Frontal cortex (tissue), 4 donors: Measurements from ENCODE around the gene EXOG. TPM values are rescaled to one million over a fixed set of nuclear protein-coding genes. Genes with fewer than 3 reads are reported as not detected.

ENCODE experiments used
- DNase-seq, 2 donors: peaks; one replicate each; pipeline ENCODE4 v3.0.0; 2012; ENCODE audit warnings: low spot score in 2 of 2
- FAIRE-seq: peaks from 2 replicates; lab custom pipeline; 2012; peaks lifted over from hg19 to GRCh38; lab: Jason Lieb, UNC
- total RNA-seq: library from RNA; depleted of rRNA; stranded (reverse); fragments of >200 nt; gene quantifications from one replicate; pipeline ENCODE4 v1.2.3, GENCODE V29; 2014
- donor health status: control.
- donor health status: control.
- donor health status: control.

Gene EXOG
- total RNA-seq, 1 donor from 2014 or later = 13.5 TPM

DNA sequence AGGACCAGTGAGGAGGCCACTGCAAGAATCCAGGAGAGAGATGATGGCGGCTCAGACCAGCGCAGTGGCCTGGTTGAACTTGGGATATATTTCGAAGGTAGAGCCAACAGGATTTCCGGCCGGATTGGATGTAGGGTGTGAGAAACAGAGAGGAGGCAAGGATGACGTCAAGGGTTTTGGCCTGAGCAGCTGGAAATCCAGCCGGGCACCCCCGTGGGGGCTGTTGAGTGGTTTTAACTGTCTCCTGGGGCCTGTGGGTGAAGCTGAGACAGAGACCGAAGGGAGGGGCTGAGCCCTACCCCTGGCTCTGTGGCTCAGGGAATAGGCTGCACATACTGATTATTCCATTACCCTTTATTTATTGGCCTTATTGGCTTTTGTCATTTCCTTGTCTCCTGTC, 45.7 kb downstream of the EXOG start:
- DNase-seq (no peak), FAIRE-seq (no peak)

DNA sequence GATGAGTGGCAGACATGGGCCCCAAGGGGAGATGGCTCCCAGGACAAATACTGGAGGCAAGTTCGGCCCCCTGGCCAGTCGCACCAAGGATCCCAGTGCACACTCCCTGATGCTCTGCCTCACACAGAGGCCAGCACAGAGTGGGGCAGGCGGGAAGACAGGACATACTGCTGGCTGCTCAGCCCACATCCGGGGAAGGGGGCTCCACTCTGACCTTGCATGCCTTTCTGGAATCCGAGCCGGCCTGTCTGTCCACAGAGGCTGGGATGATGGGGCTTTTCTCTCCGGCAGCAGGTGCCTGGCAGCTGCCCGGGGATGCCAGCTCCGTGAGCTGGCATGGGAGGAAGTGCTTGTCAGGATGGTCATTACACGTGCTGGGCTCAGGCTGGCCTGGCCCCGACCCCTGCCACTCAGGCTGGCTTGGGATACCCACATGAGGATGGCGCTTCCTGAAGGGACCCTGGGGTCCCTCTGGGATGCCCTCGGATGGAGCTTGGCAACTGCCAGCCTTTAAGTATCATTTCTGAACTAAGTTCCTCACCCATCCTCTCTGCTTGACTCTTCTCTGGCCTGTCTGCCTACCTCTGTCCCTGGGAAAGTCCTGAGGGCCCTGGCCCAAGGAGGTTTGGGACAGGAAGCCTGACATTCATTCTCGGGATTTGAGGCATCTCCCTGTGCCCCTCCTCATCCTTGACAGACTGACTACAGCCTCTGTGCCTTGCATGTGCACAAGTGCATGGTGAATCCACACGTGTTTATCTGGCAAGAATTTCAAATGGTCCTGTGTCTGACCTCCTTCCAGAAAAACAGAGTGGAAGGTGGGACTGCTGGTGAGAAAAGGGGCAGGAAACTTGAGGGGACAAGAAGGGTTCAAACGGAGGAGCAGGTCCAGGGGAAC, 46.5 kb downstream of the EXOG start:
- no peak for DNase-seq
- FAIRE-seq = no peak

DNA sequence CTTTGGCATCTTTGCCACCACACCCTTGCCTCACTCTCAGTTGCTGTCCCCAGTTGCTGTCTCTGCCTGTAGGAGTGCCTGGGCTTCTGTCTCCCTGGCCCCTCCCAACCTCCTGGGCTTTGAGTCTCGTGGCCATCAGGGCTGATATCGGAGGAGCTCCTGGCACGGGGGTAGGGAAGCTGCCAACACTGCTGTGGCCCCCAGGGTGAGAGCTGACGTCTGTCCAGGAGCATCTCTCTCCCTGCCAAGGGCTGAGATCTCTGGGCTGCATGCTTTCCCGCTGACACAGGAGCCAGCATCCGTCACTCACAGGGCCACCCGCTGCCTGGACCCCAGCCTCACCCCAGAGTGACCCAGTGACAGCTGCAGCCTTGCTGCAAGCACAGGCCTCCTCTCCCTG, 47.4 kb downstream of the EXOG start:
- DNase-seq (no peak), FAIRE-seq (no peak)

DNA sequence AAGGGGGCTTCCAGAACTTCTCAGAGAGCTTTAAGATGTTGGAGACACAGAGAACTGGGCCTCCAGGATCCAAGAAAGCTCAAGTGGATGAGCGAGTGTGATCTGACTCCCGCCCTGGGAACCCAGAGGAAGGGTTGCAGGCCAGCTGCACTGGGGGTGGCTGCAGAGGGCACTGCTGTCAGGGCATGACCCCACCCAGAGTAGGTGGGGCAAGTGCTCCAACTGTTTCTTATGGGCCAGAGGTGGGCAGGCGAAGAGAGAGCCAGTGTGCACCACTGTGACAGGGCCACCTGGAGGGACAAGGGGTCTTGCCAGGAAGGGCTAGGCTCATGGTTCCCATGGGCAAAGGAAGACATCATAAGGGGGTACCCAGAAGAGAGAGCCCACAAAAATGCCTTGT, 48.8 kb downstream of the EXOG start:
- DNase-seq = no peak
- FAIRE-seq = no peak

DNA sequence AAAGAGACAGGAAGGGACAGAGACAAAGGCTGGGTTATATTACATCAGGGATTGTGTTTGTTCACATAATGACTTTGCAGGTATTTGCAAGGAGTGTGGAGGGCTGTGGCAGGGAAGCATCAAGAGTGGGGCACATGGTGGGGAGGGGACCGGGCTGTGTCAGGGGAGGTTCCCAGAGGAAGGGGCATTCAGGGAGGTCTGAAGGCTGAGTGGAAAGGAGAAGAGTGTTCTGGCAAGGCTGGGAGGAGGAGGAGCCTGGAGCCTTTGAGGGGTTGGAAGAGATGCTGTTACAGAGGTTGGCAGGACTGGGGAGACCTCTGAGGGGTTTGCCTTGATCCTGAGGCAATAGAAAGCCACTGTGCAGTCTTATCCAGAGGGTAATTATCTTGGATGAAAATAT, 49.4 kb downstream of the EXOG start:
- DNase-seq = no peak

DNA sequence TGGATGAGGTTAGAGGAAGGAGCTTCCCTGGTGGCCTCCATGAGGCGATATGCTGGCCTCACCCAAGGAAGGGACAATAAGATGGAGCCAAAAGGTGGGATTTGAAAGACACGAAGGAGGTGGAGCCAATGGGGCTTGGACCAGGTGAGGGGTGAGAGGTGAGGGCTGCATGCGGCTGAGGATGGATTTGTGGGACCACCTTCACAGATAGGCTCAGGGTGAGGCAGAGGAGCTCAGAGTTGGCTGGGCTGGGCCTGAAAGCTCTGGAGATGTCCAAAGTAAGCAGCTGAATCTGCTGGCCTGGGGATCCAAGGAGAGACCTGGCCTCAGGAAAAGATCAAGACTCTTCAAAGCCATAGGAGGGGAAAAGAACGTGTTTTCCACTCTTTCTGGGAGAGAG, 49.8 kb downstream of the EXOG start:
- DNase-seq (no peak), FAIRE-seq (no peak)

More for the DNA sequence above, 49.4 kb downstream of the EXOG start:
- no peak for FAIRE-seq

DNA sequence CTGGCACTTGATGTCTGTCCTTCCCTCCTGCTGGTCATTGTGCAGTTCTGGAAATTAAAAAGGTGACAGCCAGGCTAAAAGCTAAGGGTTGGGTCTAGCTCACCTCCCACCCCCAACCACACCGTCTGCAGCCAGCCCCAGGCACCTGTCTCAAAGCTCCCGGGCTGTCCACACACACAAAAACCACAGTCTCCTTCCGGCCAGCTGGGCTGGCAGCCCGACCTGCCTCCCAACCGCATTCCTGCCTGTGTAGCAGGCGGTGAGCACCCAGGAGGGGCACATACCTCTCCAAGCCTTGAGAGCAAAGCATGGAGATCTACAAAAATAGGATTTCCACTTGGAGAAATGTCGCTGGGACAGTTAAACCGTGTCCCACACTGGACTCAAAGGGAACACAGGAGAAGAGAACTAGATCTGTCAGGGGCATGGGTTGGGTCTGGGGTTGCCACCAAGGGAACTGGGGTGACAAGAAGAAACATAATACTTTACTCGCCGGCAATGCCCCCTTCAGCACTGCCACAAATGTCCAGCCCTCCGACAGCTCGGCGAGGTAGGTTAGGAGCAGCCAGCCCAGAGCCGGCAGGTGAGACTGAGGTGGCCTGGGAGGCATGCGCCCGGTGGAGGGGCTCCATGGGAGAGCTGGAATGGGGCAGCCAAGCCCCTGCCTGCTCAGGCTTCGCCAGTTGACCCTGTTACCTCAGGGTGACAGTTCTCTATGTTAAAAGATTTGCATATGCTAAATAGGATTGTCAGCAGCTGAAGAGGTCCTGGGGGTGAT, 52.2 kb downstream of the EXOG start:
- no peak for FAIRE-seq
- DNase-seq = no peak

DNA sequence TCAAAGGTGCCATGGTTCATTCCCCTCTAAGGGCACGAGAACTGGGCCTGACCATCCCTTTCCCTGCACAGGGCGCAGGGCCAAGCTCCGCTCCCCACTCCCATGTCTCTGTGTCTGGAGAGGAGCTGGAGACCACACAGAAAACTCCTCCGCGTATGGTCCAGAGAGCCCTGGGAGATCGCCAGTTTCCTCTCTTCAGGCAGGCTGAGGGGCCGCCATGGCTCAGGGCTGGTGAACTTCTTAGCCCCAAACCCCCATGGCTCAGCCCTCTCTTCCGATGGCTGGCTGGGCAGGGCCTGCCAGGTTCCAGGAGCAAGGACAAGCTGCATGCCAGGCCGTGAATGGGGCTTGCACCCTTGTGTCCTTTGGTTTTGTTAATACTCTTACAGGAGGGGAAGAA, 52.9 kb downstream of the EXOG start:
- DNase-seq = no peak
- FAIRE-seq = no peak

DNA sequence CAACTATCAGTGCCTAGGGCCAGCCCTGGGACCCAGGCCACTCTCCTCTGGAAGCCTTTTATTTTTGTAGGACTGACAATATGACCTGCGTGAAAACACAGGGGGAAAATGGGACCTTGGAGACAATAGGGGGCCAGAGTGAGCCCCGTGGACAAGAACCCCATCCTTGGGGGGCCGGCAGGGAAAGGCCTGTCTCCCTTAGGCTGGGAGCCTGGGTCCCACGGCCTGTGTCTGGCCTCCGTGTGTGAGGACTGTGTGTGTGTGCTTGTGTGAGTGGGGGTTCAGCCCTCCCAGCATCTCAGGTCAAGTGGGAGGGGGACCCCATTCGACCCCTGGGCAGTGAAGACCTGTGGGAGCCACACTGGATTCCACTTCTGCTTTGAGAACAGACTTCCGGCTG, 53.3 kb downstream of the EXOG start:
- no peak for DNase-seq
- FAIRE-seq = no peak

DNA sequence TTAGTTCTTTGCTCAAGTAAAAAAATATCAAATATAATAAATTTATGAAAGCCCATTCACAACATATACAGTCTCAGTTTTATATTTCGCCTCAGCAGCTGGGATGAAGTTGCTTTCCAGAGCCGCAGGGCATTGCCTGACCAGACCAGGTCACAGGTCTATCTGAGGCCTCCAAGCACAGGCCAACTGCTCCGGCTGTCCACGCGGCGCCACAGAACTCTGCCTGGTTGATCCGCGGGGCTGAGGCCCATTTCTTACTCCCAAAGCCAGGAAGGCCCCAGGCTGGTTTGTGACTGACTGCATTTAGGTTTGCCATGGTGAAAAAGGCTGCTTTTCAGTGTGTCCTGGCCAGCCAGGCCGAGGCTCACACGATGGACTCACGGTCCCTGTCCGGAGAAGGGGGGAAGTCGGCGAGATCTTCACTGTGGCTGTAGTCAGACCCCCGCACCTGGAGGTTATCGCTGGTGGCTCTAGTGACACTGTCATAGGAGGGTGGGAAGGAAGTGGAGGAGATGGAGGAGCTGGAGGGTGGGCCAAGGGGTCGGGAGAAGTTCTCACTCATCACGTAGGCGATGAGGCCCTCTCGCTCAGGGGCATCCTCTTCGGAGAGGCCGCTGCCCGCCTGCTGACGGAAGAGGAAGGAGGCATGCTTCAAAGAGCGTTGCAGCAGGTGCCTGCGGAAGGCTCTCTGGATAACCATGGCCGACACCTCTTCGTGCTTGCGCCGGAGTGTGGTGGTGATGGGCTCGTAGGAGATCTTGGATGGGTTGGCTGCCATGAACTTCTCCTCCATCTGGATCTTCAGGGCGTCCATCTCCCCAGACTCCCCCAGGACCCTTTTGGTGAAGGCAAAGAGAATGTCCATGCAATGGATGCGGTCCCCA, 54.1 kb downstream of the EXOG start:
- DNase-seq (no peak), FAIRE-seq (no peak)

DNA sequence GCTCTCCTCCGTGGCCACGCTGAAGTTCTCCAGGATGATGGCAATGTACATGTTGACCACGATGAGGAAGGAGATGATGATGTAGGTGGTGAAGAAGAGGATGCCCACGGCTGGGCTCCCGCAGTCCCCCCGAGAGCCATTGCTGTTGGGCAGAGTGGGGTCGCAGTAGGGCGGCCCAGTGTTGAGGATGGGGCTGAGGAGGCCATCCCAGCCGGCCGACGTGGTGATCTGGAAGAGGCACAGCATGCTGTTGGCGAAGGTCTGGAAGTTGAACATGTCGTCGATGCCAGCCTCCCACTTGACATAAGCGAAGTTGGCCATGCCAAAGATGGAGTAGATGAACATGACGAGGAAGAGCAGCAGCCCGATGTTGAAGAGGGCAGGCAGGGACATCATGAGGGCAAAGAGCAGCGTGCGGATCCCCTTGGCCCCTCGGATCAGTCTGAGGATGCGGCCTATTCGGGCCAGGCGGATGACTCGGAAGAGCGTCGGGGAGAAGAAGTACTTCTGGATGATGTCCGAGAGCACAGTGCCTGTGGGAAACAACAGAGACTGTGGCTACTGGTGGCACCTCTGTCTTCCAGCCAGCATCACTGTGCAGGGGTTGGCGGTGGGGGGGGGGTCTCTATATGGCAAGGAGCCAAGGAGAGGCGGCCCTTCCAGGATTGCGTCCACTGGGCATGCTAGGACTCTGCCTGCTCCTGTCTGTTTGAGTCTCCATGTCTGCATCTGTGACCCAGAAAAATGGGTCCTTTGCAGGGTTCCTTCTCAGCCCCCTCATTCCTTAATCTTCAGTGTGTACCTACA, 55.1 kb downstream of the EXOG start:
- FAIRE-seq = no peak
- no peak for DNase-seq

DNA sequence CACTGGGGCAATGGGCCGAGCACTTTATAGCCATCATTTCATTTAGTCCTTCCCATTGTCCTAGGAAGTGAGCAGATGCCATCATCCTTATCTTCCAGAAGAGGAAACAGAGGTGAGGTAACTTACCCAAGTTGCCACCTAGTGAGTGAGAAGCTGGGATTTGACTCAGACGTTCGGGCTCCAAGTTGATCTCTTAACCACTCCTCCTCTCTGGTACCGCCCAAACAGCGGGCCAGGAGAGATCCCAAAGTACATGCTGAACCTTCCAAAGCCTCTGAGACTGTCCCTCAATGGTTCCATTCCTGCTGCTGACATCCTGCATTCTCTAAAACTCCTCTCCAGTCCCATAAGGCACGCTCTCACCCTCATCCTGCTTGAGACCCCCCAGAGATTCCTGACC, 56.2 kb downstream of the EXOG start:
- DNase-seq (no peak), FAIRE-seq (no peak)

DNA sequence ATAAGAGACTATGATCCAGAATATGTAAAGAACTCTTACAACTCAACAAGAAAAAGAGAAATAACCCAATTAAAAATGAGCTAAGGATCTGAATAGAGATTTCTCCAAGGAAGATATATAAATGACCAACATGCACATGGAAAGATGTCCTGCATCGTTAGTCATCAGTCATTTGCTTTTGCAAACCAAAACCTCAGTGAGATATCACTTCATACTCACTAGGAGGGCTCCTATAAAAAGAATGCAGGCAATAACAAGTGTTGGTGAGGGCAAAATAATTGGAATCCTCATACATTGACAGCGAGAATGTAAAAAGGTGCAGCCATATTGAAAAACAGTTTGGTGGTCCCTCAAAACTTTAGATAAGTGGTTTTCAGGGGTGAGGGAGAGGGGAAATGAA, 56.9 kb downstream of the EXOG start:
- DNase-seq (no peak), FAIRE-seq (no peak)

DNA sequence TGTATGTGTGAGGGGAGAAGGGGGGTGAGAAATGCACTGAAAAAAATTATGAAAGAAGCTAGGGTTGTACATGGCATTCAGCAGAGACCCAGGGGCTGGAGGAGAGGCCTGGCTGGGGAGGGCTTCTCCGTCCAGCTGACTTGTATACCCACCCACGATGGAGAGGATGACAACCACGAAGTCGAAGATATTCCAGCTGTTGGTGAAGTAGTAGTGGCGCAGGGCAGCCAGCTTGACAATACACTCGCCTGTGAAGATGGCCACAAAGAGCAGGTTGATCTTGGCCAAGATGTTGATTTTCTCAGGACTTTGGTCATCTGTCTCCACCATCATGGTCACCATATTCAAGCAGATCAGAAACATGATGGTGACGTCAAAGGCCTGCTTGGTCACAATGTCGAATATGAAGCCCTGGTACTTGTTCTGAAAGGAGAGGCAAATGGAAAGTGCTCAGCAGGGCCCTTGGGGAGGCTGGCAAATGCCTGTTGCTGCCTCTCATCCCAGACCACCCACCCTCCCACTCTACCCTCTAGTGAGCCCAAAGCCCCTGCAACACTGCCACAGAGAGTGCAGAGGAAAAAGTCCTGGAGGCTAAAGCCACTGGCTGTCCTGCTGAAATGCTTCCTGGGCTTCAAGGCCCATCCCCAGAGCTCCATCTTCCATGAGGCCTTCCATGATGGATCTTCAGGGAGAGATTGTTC, 58.1 kb downstream of the EXOG start:
- DNase-seq (no peak), FAIRE-seq (no peak)

DNA sequence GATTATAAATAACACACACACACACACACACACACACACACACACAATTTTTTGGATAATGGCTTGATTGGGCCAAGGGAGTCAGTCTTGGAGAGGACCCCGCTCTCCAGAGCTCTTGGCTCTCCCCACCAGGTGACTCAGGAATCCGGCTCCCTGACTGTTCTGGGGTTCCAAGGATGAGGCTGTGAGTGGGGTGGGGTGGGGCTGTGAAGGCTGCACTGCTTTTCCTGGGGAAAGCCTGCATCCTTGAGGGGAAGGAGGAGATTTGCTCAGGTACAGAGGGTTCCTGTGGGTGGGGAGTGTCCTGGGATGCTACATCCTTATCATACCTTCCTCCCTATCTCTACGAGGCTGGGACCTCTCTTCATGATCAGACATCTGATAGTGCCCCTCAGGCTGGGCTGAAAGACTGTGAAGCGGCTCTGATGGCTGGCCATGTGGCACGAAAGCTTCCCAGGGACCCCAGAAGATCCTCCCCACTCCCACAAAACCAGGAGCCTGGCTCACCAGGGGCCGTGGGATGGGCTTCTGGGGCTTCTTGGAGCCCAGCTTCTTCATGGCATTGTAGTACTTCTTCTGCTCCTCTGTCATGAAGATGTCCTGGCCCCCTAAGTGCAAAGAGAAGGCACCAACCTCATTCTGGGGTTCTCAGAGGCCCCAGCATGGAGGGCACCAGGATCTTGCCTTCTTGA, 59.2 kb downstream of the EXOG start:
- DNase-seq (no peak), FAIRE-seq (no peak)

DNA sequence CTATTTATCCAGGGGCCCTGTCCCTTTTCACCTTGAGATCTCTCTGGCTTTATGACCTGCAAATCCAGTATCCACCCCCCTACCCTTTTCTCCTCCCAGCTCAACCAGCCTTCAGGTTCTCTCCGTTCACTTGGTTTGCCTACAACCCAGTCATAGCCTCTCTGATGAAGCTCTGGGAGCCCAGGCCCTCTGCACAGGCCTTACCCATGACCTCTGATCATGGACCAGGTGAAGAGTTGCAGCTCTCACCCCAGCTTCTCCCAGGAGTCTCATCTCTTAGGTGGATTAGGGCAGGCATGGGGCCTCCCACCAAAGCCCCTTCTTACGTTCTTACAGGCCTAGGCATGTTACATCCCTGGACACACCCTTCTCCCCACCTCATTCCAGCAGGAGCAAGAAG, 59.8 kb downstream of the EXOG start:
- FAIRE-seq (no peak), DNase-seq (no peak)

DNA sequence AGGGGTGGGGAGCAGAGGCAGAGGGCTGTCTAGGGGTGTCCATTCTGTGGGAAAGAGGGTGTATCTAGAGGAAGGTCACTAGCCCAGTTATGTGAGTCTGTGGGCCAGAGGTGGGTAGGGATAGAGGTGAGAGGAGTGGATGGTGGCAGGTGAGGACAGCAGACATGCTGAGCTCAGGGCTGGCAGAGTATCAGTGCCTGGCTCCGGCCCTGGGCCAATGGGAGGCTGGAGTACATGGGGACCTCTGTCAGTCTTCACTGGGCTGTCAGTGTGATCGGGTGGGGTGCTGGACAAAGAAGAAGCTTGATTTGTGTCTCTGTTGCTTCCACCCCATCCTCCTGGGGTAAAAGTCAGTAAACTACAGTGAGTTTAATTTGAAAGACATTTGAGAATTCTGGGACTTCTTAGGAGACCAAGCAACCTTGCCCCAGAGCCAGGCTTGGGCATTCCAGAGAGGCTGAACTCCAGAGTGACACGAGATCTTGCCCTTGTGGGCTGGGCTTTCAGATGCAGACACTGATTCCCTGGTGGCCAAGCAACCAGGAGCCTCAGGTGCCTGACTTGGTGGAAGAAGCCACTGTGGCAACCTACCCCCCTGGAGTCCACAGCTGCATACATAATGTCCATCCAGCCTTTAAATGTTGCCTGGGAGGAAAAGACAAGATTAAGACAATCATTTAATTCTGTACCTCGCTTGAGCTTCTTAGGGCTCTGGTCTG, 60.7 kb downstream of the EXOG start:
- no peak for FAIRE-seq

DNA sequence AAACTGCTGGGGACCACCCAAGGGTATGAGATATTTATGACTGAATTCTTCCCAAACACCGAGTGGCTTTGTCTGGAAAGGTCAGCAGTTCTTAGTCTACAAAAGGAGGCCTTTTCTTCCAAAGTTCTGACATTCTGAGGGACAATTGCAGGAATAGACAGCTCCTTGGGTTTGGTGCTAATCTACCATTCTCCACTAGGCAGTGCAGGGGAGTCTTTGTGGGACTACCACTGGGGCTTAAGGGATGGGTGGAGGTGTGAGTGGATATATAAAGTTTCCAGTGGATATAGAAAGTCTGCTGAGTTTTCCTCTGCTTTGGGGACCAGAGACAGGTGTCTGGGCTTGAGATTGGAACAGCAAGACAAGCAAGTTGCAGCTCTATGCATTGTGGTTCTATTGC, 62.7 kb downstream of the EXOG start:
- no peak for DNase-seq
- no peak for FAIRE-seq

More for the DNA sequence above, 60.7 kb downstream of the EXOG start:
- no peak for DNase-seq
